Measurements from ENCODE around the gene LRP1-AS. TPM values are rescaled to one million over a fixed set of nuclear protein-coding genes. Genes with fewer than 3 reads are reported as not detected.
A peak's percentile ranks its signal among the peaks of the same experiment; 100 is the strongest.

Gene LRP1-AS
- total and polyA plus RNA-seq, 10 of the 15 experiments (the other 5 are each of a cell fraction or from before 2014, with no cell fraction given): not detected

DNA sequence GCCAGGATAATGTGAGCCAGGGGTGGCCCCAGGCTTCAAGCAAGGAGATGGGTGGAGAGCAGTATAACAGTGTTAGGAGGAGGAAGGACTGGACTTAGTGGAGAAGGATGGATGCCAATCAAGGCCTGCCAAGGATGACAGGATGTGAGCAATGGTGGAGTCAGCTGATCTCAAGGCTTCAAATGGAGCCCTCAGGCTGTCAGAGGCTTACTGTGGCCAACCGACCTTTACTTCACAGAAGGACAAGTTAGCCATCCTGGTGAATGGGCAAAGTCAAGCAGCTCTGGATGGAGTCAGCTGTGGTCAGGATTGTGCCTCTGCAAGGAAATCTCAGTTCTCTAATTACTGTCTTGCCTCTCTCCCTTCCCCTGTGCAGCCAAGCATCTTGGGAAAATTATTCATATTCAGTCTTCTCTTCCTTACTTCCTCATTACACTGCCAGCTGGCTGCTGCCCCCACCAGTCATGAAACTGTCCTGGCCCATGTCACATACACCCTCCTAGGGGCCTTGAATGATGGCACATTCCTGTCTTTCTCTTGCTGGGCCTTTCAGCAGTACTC lies 28.6 kb downstream of the LRP1-AS start (continued):
- TF ChIP-seq, protein P1, sequence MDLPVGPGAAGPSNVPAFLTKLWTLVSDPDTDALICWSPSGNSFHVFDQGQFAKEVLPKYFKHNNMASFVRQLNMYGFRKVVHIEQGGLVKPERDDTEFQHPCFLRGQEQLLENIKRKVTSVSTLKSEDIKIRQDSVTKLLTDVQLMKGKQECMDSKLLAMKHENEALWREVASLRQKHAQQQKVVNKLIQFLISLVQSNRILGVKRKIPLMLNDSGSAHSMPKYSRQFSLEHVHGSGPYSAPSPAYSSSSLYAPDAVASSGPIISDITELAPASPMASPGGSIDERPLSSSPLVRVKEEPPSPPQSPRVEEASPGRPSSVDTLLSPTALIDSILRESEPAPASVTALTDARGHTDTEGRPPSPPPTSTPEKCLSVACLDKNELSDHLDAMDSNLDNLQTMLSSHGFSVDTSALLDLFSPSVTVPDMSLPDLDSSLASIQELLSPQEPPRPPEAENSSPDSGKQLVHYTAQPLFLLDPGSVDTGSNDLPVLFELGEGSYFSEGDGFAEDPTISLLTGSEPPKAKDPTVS (IDR thresholded peaks at IDR 0.05; ENCODE audit: low read depth, low read length): no peak
- TF ChIP-seq TCF12 (IDR thresholded peaks at IDR 0.05; ENCODE audit: low read depth, low read length) (0 out of 2 replicates have a peak, but pooled peaks have one; percentile 4), SUZ12 (IDR thresholded peaks at IDR 0.05; ENCODE audit: unreplicated experiment) (no peak), MXI1 (IDR thresholded peaks at IDR 0.05; ENCODE audit: low read depth, low read length) (no peak), HDGF (IDR thresholded peaks at IDR 0.05) (no peak), TCF7 (IDR thresholded peaks at IDR 0.05; ENCODE audit: borderline replicate concordance) (no peak), BACH1 (IDR thresholded peaks at IDR 0.05; ENCODE audit: borderline replicate concordance) (no peak), CEBPB (IDR thresholded peaks at IDR 0.05; ENCODE audit: borderline replicate concordance in 1 of 2, low read depth in 2 of 2, low read length in 2 of 2) (no peak), FOXK2 (IDR thresholded peaks at IDR 0.05) (no peak), IKZF1 (conservative IDR thresholded peaks at IDR 0.05) (0 out of 2 replicates have a peak, but pooled peaks have one; percentile 20)
- TF ChIP-seq, protein P2, sequence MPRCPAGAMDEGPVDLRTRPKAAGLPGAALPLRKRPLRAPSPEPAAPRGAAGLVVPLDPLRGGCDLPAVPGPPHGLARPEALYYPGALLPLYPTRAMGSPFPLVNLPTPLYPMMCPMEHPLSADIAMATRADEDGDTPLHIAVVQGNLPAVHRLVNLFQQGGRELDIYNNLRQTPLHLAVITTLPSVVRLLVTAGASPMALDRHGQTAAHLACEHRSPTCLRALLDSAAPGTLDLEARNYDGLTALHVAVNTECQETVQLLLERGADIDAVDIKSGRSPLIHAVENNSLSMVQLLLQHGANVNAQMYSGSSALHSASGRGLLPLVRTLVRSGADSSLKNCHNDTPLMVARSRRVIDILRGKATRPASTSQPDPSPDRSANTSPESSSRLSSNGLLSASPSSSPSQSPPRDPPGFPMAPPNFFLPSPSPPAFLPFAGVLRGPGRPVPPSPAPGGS (IDR thresholded peaks at IDR 0.05; ENCODE audit: borderline replicate concordance, insufficient read depth, low read depth, low read length, poor library complexity, severe bottlenecking): peak; percentile 12
- TF ChIP-seq, protein P3, sequence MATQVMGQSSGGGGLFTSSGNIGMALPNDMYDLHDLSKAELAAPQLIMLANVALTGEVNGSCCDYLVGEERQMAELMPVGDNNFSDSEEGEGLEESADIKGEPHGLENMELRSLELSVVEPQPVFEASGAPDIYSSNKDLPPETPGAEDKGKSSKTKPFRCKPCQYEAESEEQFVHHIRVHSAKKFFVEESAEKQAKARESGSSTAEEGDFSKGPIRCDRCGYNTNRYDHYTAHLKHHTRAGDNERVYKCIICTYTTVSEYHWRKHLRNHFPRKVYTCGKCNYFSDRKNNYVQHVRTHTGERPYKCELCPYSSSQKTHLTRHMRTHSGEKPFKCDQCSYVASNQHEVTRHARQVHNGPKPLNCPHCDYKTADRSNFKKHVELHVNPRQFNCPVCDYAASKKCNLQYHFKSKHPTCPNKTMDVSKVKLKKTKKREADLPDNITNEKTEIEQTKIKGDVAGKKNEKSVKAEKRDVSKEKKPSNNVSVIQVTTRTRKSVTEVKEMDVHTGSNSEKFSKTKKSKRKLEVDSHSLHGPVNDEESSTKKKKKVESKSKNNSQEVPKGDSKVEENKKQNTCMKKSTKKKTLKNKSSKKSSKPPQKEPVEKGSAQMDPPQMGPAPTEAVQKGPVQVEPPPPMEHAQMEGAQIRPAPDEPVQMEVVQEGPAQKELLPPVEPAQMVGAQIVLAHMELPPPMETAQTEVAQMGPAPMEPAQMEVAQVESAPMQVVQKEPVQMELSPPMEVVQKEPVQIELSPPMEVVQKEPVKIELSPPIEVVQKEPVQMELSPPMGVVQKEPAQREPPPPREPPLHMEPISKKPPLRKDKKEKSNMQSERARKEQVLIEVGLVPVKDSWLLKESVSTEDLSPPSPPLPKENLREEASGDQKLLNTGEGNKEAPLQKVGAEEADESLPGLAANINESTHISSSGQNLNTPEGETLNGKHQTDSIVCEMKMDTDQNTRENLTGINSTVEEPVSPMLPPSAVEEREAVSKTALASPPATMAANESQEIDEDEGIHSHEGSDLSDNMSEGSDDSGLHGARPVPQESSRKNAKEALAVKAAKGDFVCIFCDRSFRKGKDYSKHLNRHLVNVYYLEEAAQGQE (IDR thresholded peaks at IDR 0.05; ENCODE audit: low read depth, low read length): no peak
- TF ChIP-seq, protein P4, sequence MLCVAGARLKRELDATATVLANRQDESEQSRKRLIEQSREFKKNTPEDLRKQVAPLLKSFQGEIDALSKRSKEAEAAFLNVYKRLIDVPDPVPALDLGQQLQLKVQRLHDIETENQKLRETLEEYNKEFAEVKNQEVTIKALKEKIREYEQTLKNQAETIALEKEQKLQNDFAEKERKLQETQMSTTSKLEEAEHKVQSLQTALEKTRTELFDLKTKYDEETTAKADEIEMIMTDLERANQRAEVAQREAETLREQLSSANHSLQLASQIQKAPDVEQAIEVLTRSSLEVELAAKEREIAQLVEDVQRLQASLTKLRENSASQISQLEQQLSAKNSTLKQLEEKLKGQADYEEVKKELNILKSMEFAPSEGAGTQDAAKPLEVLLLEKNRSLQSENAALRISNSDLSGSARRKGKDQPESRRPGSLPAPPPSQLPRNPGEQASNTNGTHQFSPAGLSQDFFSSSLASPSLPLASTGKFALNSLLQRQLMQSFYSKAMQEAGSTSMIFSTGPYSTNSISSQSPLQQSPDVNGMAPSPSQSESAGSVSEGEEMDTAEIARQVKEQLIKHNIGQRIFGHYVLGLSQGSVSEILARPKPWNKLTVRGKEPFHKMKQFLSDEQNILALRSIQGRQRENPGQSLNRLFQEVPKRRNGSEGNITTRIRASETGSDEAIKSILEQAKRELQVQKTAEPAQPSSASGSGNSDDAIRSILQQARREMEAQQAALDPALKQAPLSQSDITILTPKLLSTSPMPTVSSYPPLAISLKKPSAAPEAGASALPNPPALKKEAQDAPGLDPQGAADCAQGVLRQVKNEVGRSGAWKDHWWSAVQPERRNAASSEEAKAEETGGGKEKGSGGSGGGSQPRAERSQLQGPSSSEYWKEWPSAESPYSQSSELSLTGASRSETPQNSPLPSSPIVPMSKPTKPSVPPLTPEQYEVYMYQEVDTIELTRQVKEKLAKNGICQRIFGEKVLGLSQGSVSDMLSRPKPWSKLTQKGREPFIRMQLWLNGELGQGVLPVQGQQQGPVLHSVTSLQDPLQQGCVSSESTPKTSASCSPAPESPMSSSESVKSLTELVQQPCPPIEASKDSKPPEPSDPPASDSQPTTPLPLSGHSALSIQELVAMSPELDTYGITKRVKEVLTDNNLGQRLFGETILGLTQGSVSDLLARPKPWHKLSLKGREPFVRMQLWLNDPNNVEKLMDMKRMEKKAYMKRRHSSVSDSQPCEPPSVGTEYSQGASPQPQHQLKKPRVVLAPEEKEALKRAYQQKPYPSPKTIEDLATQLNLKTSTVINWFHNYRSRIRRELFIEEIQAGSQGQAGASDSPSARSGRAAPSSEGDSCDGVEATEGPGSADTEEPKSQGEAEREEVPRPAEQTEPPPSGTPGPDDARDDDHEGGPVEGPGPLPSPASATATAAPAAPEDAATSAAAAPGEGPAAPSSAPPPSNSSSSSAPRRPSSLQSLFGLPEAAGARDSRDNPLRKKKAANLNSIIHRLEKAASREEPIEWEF (IDR thresholded peaks at IDR 0.05; ENCODE audit: insufficient replicate concordance, low read depth, low read length): no peak
- TF ChIP-seq, protein P5, sequence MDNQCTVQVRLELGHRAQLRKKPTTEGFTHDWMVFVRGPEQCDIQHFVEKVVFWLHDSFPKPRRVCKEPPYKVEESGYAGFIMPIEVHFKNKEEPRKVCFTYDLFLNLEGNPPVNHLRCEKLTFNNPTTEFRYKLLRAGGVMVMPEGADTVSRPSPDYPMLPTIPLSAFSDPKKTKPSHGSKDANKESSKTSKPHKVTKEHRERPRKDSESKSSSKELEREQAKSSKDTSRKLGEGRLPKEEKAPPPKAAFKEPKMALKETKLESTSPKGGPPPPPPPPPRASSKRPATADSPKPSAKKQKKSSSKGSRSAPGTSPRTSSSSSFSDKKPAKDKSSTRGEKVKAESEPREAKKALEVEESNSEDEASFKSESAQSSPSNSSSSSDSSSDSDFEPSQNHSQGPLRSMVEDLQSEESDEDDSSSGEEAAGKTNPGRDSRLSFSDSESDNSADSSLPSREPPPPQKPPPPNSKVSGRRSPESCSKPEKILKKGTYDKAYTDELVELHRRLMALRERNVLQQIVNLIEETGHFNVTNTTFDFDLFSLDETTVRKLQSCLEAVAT (IDR thresholded peaks at IDR 0.05): no peak
- TF ChIP-seq, protein P6, sequence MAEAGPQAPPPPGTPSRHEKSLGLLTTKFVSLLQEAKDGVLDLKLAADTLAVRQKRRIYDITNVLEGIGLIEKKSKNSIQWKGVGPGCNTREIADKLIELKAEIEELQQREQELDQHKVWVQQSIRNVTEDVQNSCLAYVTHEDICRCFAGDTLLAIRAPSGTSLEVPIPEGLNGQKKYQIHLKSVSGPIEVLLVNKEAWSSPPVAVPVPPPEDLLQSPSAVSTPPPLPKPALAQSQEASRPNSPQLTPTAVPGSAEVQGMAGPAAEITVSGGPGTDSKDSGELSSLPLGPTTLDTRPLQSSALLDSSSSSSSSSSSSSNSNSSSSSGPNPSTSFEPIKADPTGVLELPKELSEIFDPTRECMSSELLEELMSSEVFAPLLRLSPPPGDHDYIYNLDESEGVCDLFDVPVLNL (IDR thresholded peaks at IDR 0.05; ENCODE audit: low read depth, low read length): no peak

Measured in GM12878 (cell line).